ENCODE measurements around the gene TMEM203. TPM values are rescaled to one million over a fixed set of nuclear protein-coding genes. Genes with fewer than 3 reads are reported as not detected.

TMEM203 gene
- total RNA-seq, result 24.3 TPM

GRCh38 chr9:137205126-137206069 lies at the start of gene TMEM203, which contains the start of gene NDOR1:
Gene TMEM203, minus strand, starts transcription at chr9:137205648. Its CDS starts 234 bp downstream, at chr9:137205414.
Gene NDOR1, plus strand, starts transcription at chr9:137205700. Its CDS starts 78 bp downstream, at chr9:137205778.
- Histone ChIP-seq H3K9me3 (no peaks in the 10 kb centered on the region), H3K27me3 (no peaks in the 10 kb centered on the region), H3K27ac (peak within 1 kb of the TSS; percentile 77 to 83), H3K36me3 (no peaks in the 10 kb centered on the region), H3K4me1 (peaks cover 25 to 36% of the 10 kb centered on the region in 2 donors), H3K4me3 (peak within 1 kb of the TSS; percentile 80 to 100)
- intact Hi-C loops (cut with DNase I), result loop anchor here (1.0 kb wide), 2 partner anchors 17 to 36 kb away; partner anchors contain the start of genes ANAPC2, SSNA1 and TUBB4B
- no peak for TF ChIP-seq CTCF (IDR thresholded peaks at IDR 0.05)
- DNase-seq (ENCODE audit: low spot score in 2 of 2), result peak; percentile 36 to 94

- Histone ChIP-seq H3K27me3 (no peaks in the 10 kb centered on the region), H3K36me3 (peaks cover 0 to 21% of the 10 kb centered on the region in 2 donors), H3K9me3 (no peaks in the 10 kb centered on the region), H3K4me1 (peaks cover 10 to 20% of the 10 kb centered on the region in 2 donors), H3K27ac (peak within 1 kb of the TSS; percentile 50 to 72), H3K4me3 (peak within 1 kb of the TSS; percentile 88 to 98)
- DNase-seq (ENCODE audit: low spot score in 2 of 2), result peak; percentile 42 to 95
- intact Hi-C loops (cut with DNase I), result loop anchor here (1.0 to 2.0 kb wide), 2 partner anchors 14 to 22 kb away; partner anchors contain the start of genes TOR4A and TUBB4B
- TF ChIP-seq CTCF (IDR thresholded peaks at IDR 0.05), result peak in 1 of 3 experiments; percentile 28
These were observed 49.4 kb upstream of the TMEM203 start, which contains the start of gene NELFB for GRCh38 chr9:137254624-137255447. Gene NELFB, plus strand, starts transcription at chr9:137255327.

GRCh38 chr9:137253717-137254623 lies 48.5 kb upstream of the TMEM203 start:
- intact Hi-C loops (cut with DNase I), result loop anchor here (2.0 kb wide), 1 partner anchor 23 kb away; the partner anchor contains the start of gene TOR4A
- Histone ChIP-seq H3K36me3 (peaks cover 0 to 17% of the 10 kb centered on the region in 2 donors), H3K27ac (peak overlapping the region in 1 of 2 donors; percentile 43), H3K4me3 (peak overlapping the region; percentile 88 to 98), H3K4me1 (peaks cover 10 to 20% of the 10 kb centered on the region in 2 donors), H3K27me3 (no peaks in the 10 kb centered on the region), H3K9me3 (no peaks in the 10 kb centered on the region)
- no peak for TF ChIP-seq CTCF (IDR thresholded peaks at IDR 0.05)
- no peak for DNase-seq (ENCODE audit: low spot score in 2 of 2)

- no peak for DNase-seq (ENCODE audit: low spot score in 2 of 2)
- peaks cover 10 to 20% of the 10 kb centered on the region in 2 donors for H3K4me1 ChIP-seq
- peaks cover 0 to 7% of the 10 kb centered on the region in 2 donors for H3K36me3 ChIP-seq
- H3K9me3 ChIP-seq, result no peaks in the 10 kb centered on the region
- intact Hi-C loops (cut with DNase I), result no loop called here
- TF ChIP-seq CTCF (IDR thresholded peaks at IDR 0.05), result no peak
- no peak overlapping the region for H3K27ac ChIP-seq
- H3K27me3 ChIP-seq, result no peaks in the 10 kb centered on the region
- H3K4me3 ChIP-seq, result no peak overlapping the region
These were observed 47.4 kb upstream of the TMEM203 start for GRCh38 chr9:137252555-137253506.

All from ascending aorta (tissue), 2 donors.